Vagina (tissue), 2 donors: ENCODE measurements around the gene BRINP1. TPM values are rescaled to one million over a fixed set of nuclear protein-coding genes. Genes with fewer than 3 reads are reported as not detected.

Experiments
- DNase-seq, 2 donors: peaks; one replicate each; pipeline ENCODE4 v3.0.0-alpha.2; 2017; ENCODE audit errors: extremely low spot score in 2 of 2
- H3K27ac ChIP-seq: fragments of 200-600 bp; sonication (generic); one replicate; pipeline ENCODE4 v1.5.1; 2019
- H3K27me3 ChIP-seq: fragments of 200-600 bp; sonication (generic); one replicate; pipeline ENCODE4 v1.5.1; 2019
- H3K36me3 ChIP-seq, 2 donors: fragments of 200-600 bp; sonication (generic); one replicate each; pipeline ENCODE4 v1.5.1; 2017 to 2019
- H3K4me1 ChIP-seq: fragments of 200-600 bp; sonication (generic); one replicate; pipeline ENCODE4 v1.5.1; 2019
- H3K4me3 ChIP-seq, 2 donors: fragments of 200-600 bp; sonication (generic); 1 replicate in 1 of 2; 2 replicates in 1 of 2; pipeline ENCODE4 v1.5.1; 2016 to 2019
- H3K9me3 ChIP-seq: fragments of 200-600 bp; sonication (generic); one replicate; pipeline ENCODE4 v1.5.1; 2019
- CTCF ChIP-seq, 3 experiments: fragments of 450-650 bp in 2 of 3; fragments of 200-600 bp in 1 of 3; sonication (generic) in 1 of 3; IDR thresholded peaks; one replicate each; pipeline ENCODE4 v1.5.1; 2017 to 2019; ENCODE audit warnings: antibody characterized with exemption in 3 of 3, mild to moderate bottlenecking in 2 of 3, moderate library complexity in 2 of 3
- POLR2A ChIP-seq, 2 donors: fragments of 450-650 bp; IDR thresholded peaks; one replicate each; pipeline ENCODE4 v1.6.1; 2017; ENCODE audit warnings: antibody characterized with exemption in 2 of 2, mild to moderate bottlenecking in 2 of 2, moderate library complexity in 2 of 2
- POLR2AphosphoS5 ChIP-seq, 2 donors: sonication (generic); formaldehyde crosslinking; IDR thresholded peaks; one replicate each; pipeline ENCODE4 v1.9.0; 2017; ENCODE audit warnings: antibody characterized with exemption in 2 of 2, mild to moderate bottlenecking in 2 of 2, low read depth in 1 of 2; ENCODE audit not compliant: insufficient read depth in 1 of 2
- intact Hi-C: fragments of 100-400 bp; cut with DNase I; formaldehyde crosslinking; loops from one replicate; pipeline ENCODE4 v1.15.1; 2023
- total RNA-seq: library from RNA; depleted of rRNA; stranded (reverse); fragments of >200 nt; gene quantifications from one replicate; pipeline ENCODE4 v1.2.3, GENCODE V29; 2016

BRINP1 gene
- total RNA-seq, 1 donor from 2014 or later = 0.49 TPM

- H3K27ac ChIP-seq = no peak overlapping the region
- no peak for DNase-seq
- no peak overlapping the region for H3K4me3 ChIP-seq
- no peak for TF ChIP-seq POLR2A (IDR thresholded peaks at IDR 0.05)
- no peak for TF ChIP-seq POLR2AphosphoS5 (IDR thresholded peaks at IDR 0.05; ENCODE audit: insufficient read depth in 1 of 2, low read depth in 1 of 2)
- TF ChIP-seq CTCF (IDR thresholded peaks at IDR 0.05) = no peak
- no peaks in the 10 kb centered on the region for H3K4me1 ChIP-seq
- no peaks in the 10 kb centered on the region for H3K9me3 ChIP-seq
- H3K36me3 ChIP-seq = no peaks in the 10 kb centered on the region
- intact Hi-C loops = no loop called here
- H3K27me3 ChIP-seq = no peaks in the 10 kb centered on the region
These were observed 58.5 kb downstream of the BRINP1 start for GRCh38 chr9:119310741-119311140.

GRCh38 chr9:119307471-119307870 lies 61.8 kb downstream of the BRINP1 start:
- Histone ChIP-seq H3K4me1 (no peaks in the 10 kb centered on the region), H3K27ac (no peak overlapping the region), H3K9me3 (no peaks in the 10 kb centered on the region), H3K36me3 (no peaks in the 10 kb centered on the region), H3K27me3 (no peaks in the 10 kb centered on the region), H3K4me3 (no peak overlapping the region)
- no peak for DNase-seq
- intact Hi-C loops = no loop called here
- no peak for TF ChIP-seq POLR2AphosphoS5 (IDR thresholded peaks at IDR 0.05; ENCODE audit: insufficient read depth in 1 of 2, low read depth in 1 of 2)
- no peak for TF ChIP-seq CTCF (IDR thresholded peaks at IDR 0.05)
- no peak for TF ChIP-seq POLR2A (IDR thresholded peaks at IDR 0.05)

- Histone ChIP-seq H3K4me3 (no peak overlapping the region), H3K36me3 (no peaks in the 10 kb centered on the region), H3K9me3 (no peaks in the 10 kb centered on the region), H3K27me3 (no peaks in the 10 kb centered on the region), H3K4me1 (no peaks in the 10 kb centered on the region), H3K27ac (no peak overlapping the region)
- intact Hi-C loops = no loop called here
- DNase-seq = no peak
- TF ChIP-seq CTCF (IDR thresholded peaks at IDR 0.05) (no peak), POLR2A (IDR thresholded peaks at IDR 0.05) (no peak), POLR2AphosphoS5 (IDR thresholded peaks at IDR 0.05; ENCODE audit: insufficient read depth in 1 of 2, low read depth in 1 of 2) (no peak)
These were observed 64.7 kb downstream of the BRINP1 start for GRCh38 chr9:119304555-119304954.

- no peaks in the 10 kb centered on the region for H3K9me3 ChIP-seq
- no peak overlapping the region for H3K4me3 ChIP-seq
- no peak for TF ChIP-seq POLR2AphosphoS5 (IDR thresholded peaks at IDR 0.05; ENCODE audit: insufficient read depth in 1 of 2, low read depth in 1 of 2)
- H3K4me1 ChIP-seq = no peaks in the 10 kb centered on the region
- DNase-seq = no peak
- H3K27me3 ChIP-seq = no peaks in the 10 kb centered on the region
- intact Hi-C loops = no loop called here
- H3K27ac ChIP-seq = no peak overlapping the region
- no peaks in the 10 kb centered on the region for H3K36me3 ChIP-seq
These were observed 66.1 kb downstream of the BRINP1 start for GRCh38 chr9:119302988-119303698.

GRCh38 chr9:119298076-119298853 lies 71.0 kb downstream of the BRINP1 start:
- no peak for DNase-seq
- no peaks in the 10 kb centered on the region for H3K27me3 ChIP-seq
- H3K9me3 ChIP-seq = no peaks in the 10 kb centered on the region
- no peak overlapping the region for H3K4me3 ChIP-seq
- no peaks in the 10 kb centered on the region for H3K36me3 ChIP-seq
- intact Hi-C loops = no loop called here
- no peaks in the 10 kb centered on the region for H3K4me1 ChIP-seq
- TF ChIP-seq POLR2AphosphoS5 (IDR thresholded peaks at IDR 0.05; ENCODE audit: insufficient read depth in 1 of 2, low read depth in 1 of 2) = no peak
- no peak for TF ChIP-seq POLR2A (IDR thresholded peaks at IDR 0.05)
- no peak for TF ChIP-seq CTCF (IDR thresholded peaks at IDR 0.05)
- H3K27ac ChIP-seq = no peak overlapping the region
